PFSK-1 (cell line): ENCODE results near the gene GNAO1.

ENCODE experiments used
- FOXP2 ChIP-seq: optimal IDR thresholded peaks from 2 replicates; pipeline ENCODE3; 2011; ENCODE audit warnings: borderline replicate concordance, control low read depth, inconsistent platforms; ENCODE audit not compliant: insufficient read depth; ENCODE audit errors: extremely low read length, extremely low read depth
- POLR2AphosphoS5 ChIP-seq: IDR thresholded peaks from 2 replicates; pipeline ENCODE4 v1.6.1; 2012; ENCODE audit warnings: low read depth, mild to moderate bottlenecking, control low read depth, low read length, moderate library complexity
- REST ChIP-seq, 2 experiments: IDR thresholded peaks; 2 replicates each; pipeline versions ENCODE4 v1.6.1 to v1.8.0; 2011 to 2012; ENCODE audit warnings: low read depth in 2 of 2, low read length in 2 of 2, control low read depth in 1 of 2, inconsistent platforms in 1 of 2, mild to moderate bottlenecking in 1 of 2, moderate library complexity in 1 of 2; ENCODE audit not compliant: insufficient read depth in 1 of 2
- SIN3A ChIP-seq: IDR thresholded peaks from 2 replicates; pipeline ENCODE4 v1.6.1; 2012; ENCODE audit warnings: mild to moderate bottlenecking, low read length, moderate library complexity, borderline replicate concordance; ENCODE audit not compliant: insufficient read depth
- TAF1 ChIP-seq: IDR thresholded peaks from 2 replicates; pipeline ENCODE4 v1.6.1; 2012; ENCODE audit warnings: low read length, control low read depth, borderline replicate concordance; ENCODE audit not compliant: insufficient read depth

Gene GNAO1

DNA sequence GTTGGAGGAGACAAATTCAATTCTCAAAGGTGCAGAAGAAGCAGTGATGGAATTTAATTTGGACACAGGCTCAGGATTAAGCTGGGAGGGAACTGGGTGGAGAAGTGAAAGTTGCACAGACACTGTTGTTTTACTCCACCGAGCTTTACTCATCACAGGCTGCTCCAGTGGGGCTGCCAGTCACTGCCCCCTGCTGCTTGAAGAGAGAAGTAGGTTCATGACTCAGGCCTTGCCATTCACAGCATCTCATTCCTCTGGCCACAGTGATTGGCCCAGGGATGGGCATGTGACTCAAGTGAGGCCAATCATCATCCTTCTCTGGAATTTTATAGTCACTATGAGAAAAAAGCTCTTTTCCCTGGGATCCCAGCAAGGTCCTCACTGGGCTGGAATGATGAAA, 11.8 kb downstream of the GNAO1 start:
- no peak for TF ChIP-seq SIN3A
- no peak for TF ChIP-seq TAF1
- TF ChIP-seq POLR2AphosphoS5: no peak
- no peak for TF ChIP-seq FOXP2

- TF ChIP-seq SIN3A (no peak), POLR2AphosphoS5 (no peak), REST (IDR thresholded peaks at IDR 0.05; ENCODE audit: insufficient read depth in 1 of 2, low read depth in 2 of 2, low read length in 2 of 2) (no peak), TAF1 (no peak), FOXP2 (no peak)
Measured at GRCh38 chr16:56204816-56205215, 13.5 kb downstream of the GNAO1 start.

GRCh38 chr16:56206951-56207350, 15.7 kb downstream of the GNAO1 start:
- no peak for TF ChIP-seq FOXP2
- TF ChIP-seq POLR2AphosphoS5: no peak
- TF ChIP-seq TAF1: no peak
- no peak for TF ChIP-seq REST (IDR thresholded peaks at IDR 0.05; ENCODE audit: insufficient read depth in 1 of 2, low read depth in 2 of 2, low read length in 2 of 2)
- TF ChIP-seq SIN3A: no peak

- TF ChIP-seq FOXP2 (no peak), TAF1 (no peak), REST (IDR thresholded peaks at IDR 0.05; ENCODE audit: insufficient read depth in 1 of 2, low read depth in 2 of 2, low read length in 2 of 2) (no peak), POLR2AphosphoS5 (no peak)
Measured at GRCh38 chr16:56207421-56207820, 16.1 kb downstream of the GNAO1 start.

DNA sequence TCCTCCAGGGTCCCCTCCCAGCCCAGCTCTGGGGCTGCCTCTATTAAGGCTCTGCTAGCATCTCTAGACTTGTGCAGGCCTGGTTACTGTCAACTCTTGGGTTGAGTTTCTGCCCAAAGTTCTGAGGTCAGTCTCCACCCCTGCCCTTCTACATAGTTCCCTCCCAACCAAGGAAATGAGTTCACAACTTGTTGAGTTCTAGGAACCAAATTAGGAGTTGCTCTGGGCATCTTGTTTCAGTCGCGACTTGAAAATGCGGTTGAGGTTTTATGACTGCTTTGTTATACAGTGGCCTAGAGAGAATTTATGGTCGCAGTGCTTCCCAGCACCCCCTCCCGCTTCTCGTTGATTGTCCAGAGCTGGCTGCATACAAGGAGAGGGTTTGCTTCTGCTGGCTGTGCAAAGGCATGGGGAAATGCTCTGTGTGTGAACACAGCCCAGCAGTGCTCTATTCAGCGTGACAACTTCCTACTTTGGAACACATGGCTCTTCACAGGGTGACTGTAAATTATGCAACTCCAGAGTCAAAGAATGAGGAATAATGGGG, 20.2 kb downstream of the GNAO1 start:
- TF ChIP-seq SIN3A (no peak), POLR2AphosphoS5 (no peak), REST (IDR thresholded peaks at IDR 0.05; ENCODE audit: insufficient read depth in 1 of 2, low read depth in 2 of 2, low read length in 2 of 2) (no peak), FOXP2 (no peak), TAF1 (no peak)
